ENCODE measurements around the gene HDAC4.
"Not testable (repeated sequence)": the region's sequence is repeated elsewhere in the genome, so short reads cannot be mapped to it uniquely, and the experiment has no call there.

The HDAC4 gene

GRCh38 chr2:239189711-239190131 lies 211.1 kb downstream of the HDAC4 start:
- in situ Hi-C loops (cut with HindIII; ENCODE audit: low pct_ligation_motif_present, low pct_unique_long_range_greater_than_20kb, low sequenced_read_pairs) = no loop called here
- DNase-seq = no peak

GRCh38 chr2:239188536-239188935 lies 212.3 kb downstream of the HDAC4 start:
- in situ Hi-C loops (cut with HindIII; ENCODE audit: low pct_ligation_motif_present, low pct_unique_long_range_greater_than_20kb, low sequenced_read_pairs) = no loop called here
- no peak for DNase-seq

- in situ Hi-C loops (cut with HindIII; ENCODE audit: low pct_ligation_motif_present, low pct_unique_long_range_greater_than_20kb, low sequenced_read_pairs) = no loop called here
- DNase-seq = no peak
Measured at GRCh38 chr2:239187464-239188253, 213.2 kb downstream of the HDAC4 start.

- DNase-seq = no peak
- in situ Hi-C loops (cut with HindIII; ENCODE audit: low pct_ligation_motif_present, low pct_unique_long_range_greater_than_20kb, low sequenced_read_pairs) = no loop called here
Measured at GRCh38 chr2:239186516-239187357, 214.1 kb downstream of the HDAC4 start.

GRCh38 chr2:239184968-239185903 lies 215.6 kb downstream of the HDAC4 start:
- no peak for DNase-seq
- in situ Hi-C loops (cut with HindIII; ENCODE audit: low pct_ligation_motif_present, low pct_unique_long_range_greater_than_20kb, low sequenced_read_pairs) = no loop called here

GRCh38 chr2:239184179-239184578 lies 216.6 kb downstream of the HDAC4 start:
- DNase-seq = no peak
- in situ Hi-C loops (cut with HindIII; ENCODE audit: low pct_ligation_motif_present, low pct_unique_long_range_greater_than_20kb, low sequenced_read_pairs) = no loop called here

- in situ Hi-C loops (cut with HindIII; ENCODE audit: low pct_ligation_motif_present, low pct_unique_long_range_greater_than_20kb, low sequenced_read_pairs) = no loop called here
- no peak for DNase-seq
Measured at GRCh38 chr2:239182981-239183791, 217.6 kb downstream of the HDAC4 start.

GRCh38 chr2:239181903-239182581 lies 218.8 kb downstream of the HDAC4 start:
- in situ Hi-C loops (cut with HindIII; ENCODE audit: low pct_ligation_motif_present, low pct_unique_long_range_greater_than_20kb, low sequenced_read_pairs) = no loop called here
- DNase-seq = no peak

- in situ Hi-C loops (cut with HindIII; ENCODE audit: low pct_ligation_motif_present, low pct_unique_long_range_greater_than_20kb, low sequenced_read_pairs) = no loop called here
- DNase-seq = no peak
Measured at GRCh38 chr2:239181074-239181902, 219.5 kb downstream of the HDAC4 start.

GRCh38 chr2:239180526-239181073 lies 220.2 kb downstream of the HDAC4 start:
- in situ Hi-C loops (cut with HindIII; ENCODE audit: low pct_ligation_motif_present, low pct_unique_long_range_greater_than_20kb, low sequenced_read_pairs) = no loop called here
- no peak for DNase-seq

GRCh38 chr2:239179851-239180371 lies 220.9 kb downstream of the HDAC4 start:
- no peak for DNase-seq
- in situ Hi-C loops (cut with HindIII; ENCODE audit: low pct_ligation_motif_present, low pct_unique_long_range_greater_than_20kb, low sequenced_read_pairs) = no loop called here

GRCh38 chr2:239178954-239179353 lies 221.9 kb downstream of the HDAC4 start:
- in situ Hi-C loops (cut with HindIII; ENCODE audit: low pct_ligation_motif_present, low pct_unique_long_range_greater_than_20kb, low sequenced_read_pairs) = no loop called here
- DNase-seq = no peak

- no peak for DNase-seq
- in situ Hi-C loops (cut with HindIII; ENCODE audit: low pct_ligation_motif_present, low pct_unique_long_range_greater_than_20kb, low sequenced_read_pairs) = no loop called here
Measured at GRCh38 chr2:239178484-239178883, 222.3 kb downstream of the HDAC4 start.

- in situ Hi-C loops (cut with HindIII; ENCODE audit: low pct_ligation_motif_present, low pct_unique_long_range_greater_than_20kb, low sequenced_read_pairs) = no loop called here
Measured at GRCh38 chr2:239177908-239178307, 222.9 kb downstream of the HDAC4 start.

GRCh38 chr2:239177325-239177724 lies 223.5 kb downstream of the HDAC4 start:
- DNase-seq = no peak
- in situ Hi-C loops (cut with HindIII; ENCODE audit: low pct_ligation_motif_present, low pct_unique_long_range_greater_than_20kb, low sequenced_read_pairs) = no loop called here

More at GRCh38 chr2:239177908-239178307, 222.9 kb downstream of the HDAC4 start:
- no peak for DNase-seq

- in situ Hi-C loops (cut with HindIII; ENCODE audit: low pct_ligation_motif_present, low pct_unique_long_range_greater_than_20kb, low sequenced_read_pairs); DNase-seq: not testable (repeated sequence)
Measured at GRCh38 chr2:239176138-239176803, 224.5 kb downstream of the HDAC4 start.
